GM19193 (cell line): ENCODE measurements around the gene ZBED1.

ENCODE experiments used
- POLR2A ChIP-seq: IDR thresholded peaks from 4 replicates; pipeline ENCODE4 v1.6.1; 2011; ENCODE audit not compliant: insufficient read depth, insufficient read length; ENCODE audit errors: extremely low read depth

The ZBED1 gene

GRCh38 chrX:2523911-2524310 lies 23.1 kb upstream of the ZBED1 start:
- no peak for TF ChIP-seq POLR2A

GRCh38 chrX:2521927-2522386 lies 21.2 kb upstream of the ZBED1 start:
- TF ChIP-seq POLR2A: no peak

- peak; percentile 35 for TF ChIP-seq POLR2A
Measured at GRCh38 chrX:2521092-2521926, 20.5 kb upstream of the ZBED1 start.

- TF ChIP-seq POLR2A: no peak
Measured at GRCh38 chrX:2520539-2520938, 19.8 kb upstream of the ZBED1 start.

- TF ChIP-seq POLR2A: no peak
Measured at GRCh38 chrX:2517055-2517454, 16.3 kb upstream of the ZBED1 start.

GRCh38 chrX:2516623-2517022 lies 15.8 kb upstream of the ZBED1 start:
- TF ChIP-seq POLR2A: no peak

- TF ChIP-seq POLR2A: no peak
Measured at GRCh38 chrX:2514131-2514530, 13.4 kb upstream of the ZBED1 start.

GRCh38 chrX:2513121-2513664 lies 12.4 kb upstream of the ZBED1 start:
- no peak for TF ChIP-seq POLR2A

- no peak for TF ChIP-seq POLR2A
Measured at GRCh38 chrX:2512501-2512900, 11.7 kb upstream of the ZBED1 start.

- TF ChIP-seq POLR2A: no peak
Measured at GRCh38 chrX:2511326-2511725, 10.6 kb upstream of the ZBED1 start.

GRCh38 chrX:2508648-2509335 lies 8.0 kb upstream of the ZBED1 start:
- TF ChIP-seq POLR2A: no peak

- no peak for TF ChIP-seq POLR2A
Measured at GRCh38 chrX:2507904-2508627, 7.3 kb upstream of the ZBED1 start.

GRCh38 chrX:2507196-2507595 lies 6.4 kb upstream of the ZBED1 start:
- TF ChIP-seq POLR2A: no peak

GRCh38 chrX:2504706-2505332 lies 4.0 kb upstream of the ZBED1 start:
- TF ChIP-seq POLR2A: no peak
